Mesenchymal stem cell (in vitro differentiated cells and primary cell): ENCODE data around the gene CAMKMT.
A peak's percentile ranks its signal among the peaks of the same experiment; 100 is the strongest.
"Not testable (repeated sequence)": the region's sequence is repeated elsewhere in the genome, so short reads cannot be mapped to it uniquely, and the experiment has no call there.

ENCODE experiments used
- DNase-seq: peaks from one replicate; pipeline ENCODE4 v3.0.0-alpha.2; 2013
- H2AFZ ChIP-seq: one replicate; pipeline ENCODE4 v1.6.1; 2013; ENCODE audit warnings: low read depth, mild to moderate bottlenecking, control low read depth, inconsistent platforms, low read length, moderate library complexity
- H2AK5ac ChIP-seq: 2 replicates; pipeline ENCODE4 v1.6.1; 2013; ENCODE audit warnings: low read length, moderate library complexity, mild to moderate bottlenecking, inconsistent platforms; ENCODE audit not compliant: severe bottlenecking
- H2BK120ac ChIP-seq: one replicate; pipeline ENCODE4 v1.6.1; 2013; ENCODE audit warnings: low read depth, mild to moderate bottlenecking, inconsistent platforms, low read length, moderate library complexity
- H2BK12ac ChIP-seq, 2 experiments: one replicate each; pipeline ENCODE4 v1.6.1; 2013; ENCODE audit warnings: inconsistent platforms in 2 of 2, low read length in 2 of 2, mild to moderate bottlenecking in 2 of 2, moderate library complexity in 2 of 2, control low read depth in 1 of 2
- H2BK15ac ChIP-seq: one replicate; pipeline ENCODE4 v1.6.1; 2013; ENCODE audit warnings: mild to moderate bottlenecking, low read depth, inconsistent platforms; ENCODE audit not compliant: poor library complexity, severe bottlenecking
- H2BK5ac ChIP-seq: 2 replicates; pipeline ENCODE4 v1.6.1; 2013; ENCODE audit warnings: low read depth, mild to moderate bottlenecking, low read length, control low read depth, inconsistent platforms; ENCODE audit not compliant: poor library complexity, severe bottlenecking
- H3K14ac ChIP-seq, 2 experiments: one replicate each; pipeline ENCODE4 v1.6.1; 2013; ENCODE audit warnings: inconsistent platforms in 2 of 2, low read length in 2 of 2, control low read depth in 1 of 2, mild to moderate bottlenecking in 1 of 2, moderate library complexity in 1 of 2
- H3K18ac ChIP-seq, 2 experiments: one replicate each; pipeline ENCODE4 v1.6.1; 2013; ENCODE audit warnings: inconsistent platforms in 2 of 2, low read length in 2 of 2, control low read depth in 1 of 2, low read depth in 1 of 2, mild to moderate bottlenecking in 1 of 2
- H3K23ac ChIP-seq, 2 experiments: one replicate each; pipeline ENCODE4 v1.6.1; 2013; ENCODE audit warnings: inconsistent platforms in 2 of 2, low read length in 2 of 2, mild to moderate bottlenecking in 2 of 2, moderate library complexity in 2 of 2, control low read depth in 1 of 2
- H3K27ac ChIP-seq: 2 replicates; pipeline ENCODE4 v1.5.1; 2013; ENCODE audit warnings: mild to moderate bottlenecking, moderate library complexity, low read length, control low read depth, inconsistent platforms; ENCODE audit not compliant: poor library complexity, severe bottlenecking
- H3K27me3 ChIP-seq, 2 experiments: 2 replicates each; pipeline versions ENCODE4 v1.6.1 to v1.7.0; 2013; ENCODE audit warnings: low read length in 2 of 2, mild to moderate bottlenecking in 2 of 2, moderate library complexity in 2 of 2, control low read depth in 1 of 2, inconsistent platforms in 1 of 2; ENCODE audit not compliant: control insufficient read depth in 1 of 2, insufficient read depth in 1 of 2
- H3K36me3 ChIP-seq, 2 experiments: 2 replicates each; pipeline versions ENCODE4 v1.6.1 to v1.7.0; 2013; ENCODE audit warnings: low read length in 2 of 2, control low read depth in 1 of 2, inconsistent platforms in 1 of 2, low read depth in 1 of 2, mild to moderate bottlenecking in 1 of 2; ENCODE audit not compliant: insufficient read depth in 2 of 2, control insufficient read depth in 1 of 2
- H3K4ac ChIP-seq, 2 experiments: one replicate each; pipeline ENCODE4 v1.6.1; 2013; ENCODE audit warnings: inconsistent platforms in 2 of 2, low read length in 2 of 2, mild to moderate bottlenecking in 2 of 2, moderate library complexity in 2 of 2, control low read depth in 1 of 2, low read depth in 1 of 2
- H3K4me1 ChIP-seq: 2 replicates; pipeline ENCODE4 v1.6.1; 2013; ENCODE audit warnings: low read depth, low read length, control low read depth; ENCODE audit not compliant: control insufficient read depth, insufficient read depth
- H3K4me2 ChIP-seq: 2 replicates; pipeline ENCODE4 v1.6.1; 2013; ENCODE audit warnings: low read length, mild to moderate bottlenecking, inconsistent platforms; ENCODE audit not compliant: poor library complexity, severe bottlenecking
- H3K4me3 ChIP-seq, 2 experiments: 2 replicates each; pipeline versions ENCODE4 v1.5.1 to v1.7.0; 2013; ENCODE audit warnings: low read length in 2 of 2, mild to moderate bottlenecking in 2 of 2, control low read depth in 1 of 2, low read depth in 1 of 2; ENCODE audit not compliant: insufficient read depth in 1 of 2
- H3K79me1 ChIP-seq: replicated peaks from 2 replicates; pipeline ENCODE4 v1.6.1; 2013; ENCODE audit warnings: mild to moderate bottlenecking, control low read depth, low read length, inconsistent platforms; ENCODE audit not compliant: poor library complexity, severe bottlenecking
- H3K9ac ChIP-seq: 2 replicates; pipeline ENCODE4 v1.7.0; 2013; ENCODE audit warnings: mild to moderate bottlenecking, low read length, moderate library complexity
- H3K9me3 ChIP-seq: 2 replicates; pipeline ENCODE4 v1.7.0; 2013; ENCODE audit warnings: mild to moderate bottlenecking, low read length; ENCODE audit not compliant: control insufficient read depth
- H4K8ac ChIP-seq: one replicate; pipeline ENCODE4 v1.6.1; 2013; ENCODE audit warnings: inconsistent platforms, mild to moderate bottlenecking, low read length, moderate library complexity
- H4K91ac ChIP-seq: one replicate; pipeline ENCODE4 v1.6.1; 2013; ENCODE audit warnings: mild to moderate bottlenecking, low read length, inconsistent platforms
- WGBS: methylation state at CpG from one replicate; pipeline ENCODE4 v1.1.7; 2013; ENCODE audit warnings: mixed read lengths; 5-methylcytosine and 5-hydroxymethylcytosine counted together

Gene CAMKMT

DNA sequence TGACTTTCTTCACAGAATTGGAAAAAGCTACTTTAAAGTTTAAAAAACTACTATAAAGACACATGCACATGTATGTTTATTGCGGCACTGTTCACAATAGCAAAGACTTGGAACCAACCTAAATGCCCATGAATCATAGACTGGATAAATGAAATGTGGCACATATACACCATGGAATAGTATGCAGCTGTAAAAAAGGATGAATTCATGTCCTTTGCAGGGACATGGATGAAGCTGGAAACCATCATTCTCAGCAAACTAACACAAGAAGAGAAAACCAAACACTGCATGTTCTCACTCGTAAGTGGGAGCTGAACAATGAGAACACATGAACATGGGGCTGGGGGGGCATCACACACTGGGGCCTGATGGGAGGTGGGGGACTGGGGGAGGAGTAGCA lies 233.9 kb downstream of the CAMKMT start:
- H4K8ac ChIP-seq, H2AK5ac ChIP-seq, H3K79me1 ChIP-seq, H2BK5ac ChIP-seq, H3K18ac ChIP-seq, H2BK15ac ChIP-seq, H3K36me3 ChIP-seq, H3K4me1 ChIP-seq, H2AFZ ChIP-seq, H3K4me3 ChIP-seq, H3K27me3 ChIP-seq, H3K4me2 ChIP-seq, H3K14ac ChIP-seq, H2BK12ac ChIP-seq, H3K23ac ChIP-seq, H4K91ac ChIP-seq, H3K27ac ChIP-seq, H3K9me3 ChIP-seq, DNase-seq, H2BK120ac ChIP-seq, H3K4ac ChIP-seq, H3K9ac ChIP-seq: not testable (repeated sequence)
- 100% methylated on average over 2 of the region's 2 CpGs for WGBS

DNA sequence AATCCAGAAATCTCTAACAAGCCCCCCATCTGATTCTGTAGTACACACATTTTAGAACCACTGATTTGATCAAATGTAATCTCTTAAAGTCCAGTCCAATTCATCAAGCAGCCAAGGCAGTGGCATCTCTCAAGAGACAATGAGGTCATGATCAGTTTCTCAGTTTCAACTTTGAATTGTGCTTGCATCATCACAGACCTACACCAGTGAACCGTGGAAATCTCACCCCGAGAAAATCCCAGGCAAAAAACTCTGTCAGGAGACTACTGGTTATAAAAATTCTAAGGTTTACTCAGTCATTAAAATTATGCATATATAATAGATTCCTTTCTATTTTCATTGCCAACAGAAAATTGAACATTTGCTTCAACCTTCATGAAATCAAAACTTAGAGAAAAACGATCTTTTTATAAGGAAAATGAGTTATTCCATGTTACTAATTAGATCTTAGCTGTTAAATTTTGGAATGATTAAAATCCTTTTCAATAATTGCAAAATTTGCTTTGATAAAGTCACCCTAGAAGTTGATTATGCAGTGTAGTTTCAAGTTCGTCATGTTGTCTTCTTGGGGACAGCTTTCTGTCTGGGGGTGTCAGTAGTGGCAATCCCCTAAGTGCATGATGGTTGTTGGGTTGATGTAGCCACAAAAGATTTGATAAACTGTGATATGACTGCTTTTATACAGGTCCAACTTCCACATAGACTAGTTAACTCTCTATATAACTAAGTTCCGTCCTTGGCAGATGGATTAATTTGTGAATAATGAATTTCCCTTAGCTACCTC lies 235.0 kb downstream of the CAMKMT start:
- Histone ChIP-seq H2BK12ac (no peak overlapping the region), H3K36me3 (no peaks in the 10 kb centered on the region), H3K4ac (no peak overlapping the region), H3K79me1 (no peaks in the 10 kb centered on the region), H2BK120ac (no peak overlapping the region), H4K91ac (no peak overlapping the region), H2BK15ac (no peak overlapping the region), H4K8ac (no peak overlapping the region), H3K27me3 (no peaks in the 10 kb centered on the region), H2BK5ac (no peak overlapping the region), H3K18ac (no peak overlapping the region), H3K4me2 (no peak overlapping the region), H3K4me1 (no peaks in the 10 kb centered on the region), H3K27ac (no peak overlapping the region), H3K23ac (no peak overlapping the region), H3K9ac (peak overlapping the region; percentile 32), H2AK5ac (no peak overlapping the region), H3K4me3 (no peak overlapping the region), H2AFZ (no peak overlapping the region), H3K9me3 (no peaks in the 10 kb centered on the region), H3K14ac (no peak overlapping the region)
- no peak for DNase-seq
- WGBS, result 98% methylated on average over 3 of the region's 5 CpGs

- Histone ChIP-seq H2BK12ac (no peak overlapping the region), H3K36me3 (no peaks in the 10 kb centered on the region), H2BK15ac (no peak overlapping the region), H2BK5ac (no peak overlapping the region), H3K9ac (no peak overlapping the region), H3K27ac (no peak overlapping the region), H2BK120ac (no peak overlapping the region), H3K4me2 (no peak overlapping the region), H3K4me3 (no peak overlapping the region), H3K79me1 (no peaks in the 10 kb centered on the region), H4K91ac (no peak overlapping the region), H2AK5ac (no peak overlapping the region), H3K23ac (no peak overlapping the region), H3K9me3 (no peaks in the 10 kb centered on the region), H3K4me1 (no peaks in the 10 kb centered on the region), H4K8ac (no peak overlapping the region), H3K14ac (no peak overlapping the region), H3K18ac (no peak overlapping the region), H2AFZ (no peak overlapping the region), H3K4ac (no peak overlapping the region), H3K27me3 (no peaks in the 10 kb centered on the region)
- WGBS, result 83% methylated on average over 1 of the region's 5 CpGs
- no peak for DNase-seq
Measured at GRCh38 chr2:44598330-44599119, 236.8 kb downstream of the CAMKMT start.

GRCh38 chr2:44599130-44599529 lies 237.4 kb downstream of the CAMKMT start:
- H2BK120ac ChIP-seq, result no peak overlapping the region
- no peak overlapping the region for H3K23ac ChIP-seq
- no peaks in the 10 kb centered on the region for H3K27me3 ChIP-seq
- no peaks in the 10 kb centered on the region for H3K9me3 ChIP-seq
- H3K14ac ChIP-seq, result no peak overlapping the region
- H3K27ac ChIP-seq, result no peak overlapping the region
- H3K36me3 ChIP-seq, result no peaks in the 10 kb centered on the region
- no peak overlapping the region for H2BK12ac ChIP-seq
- H3K4ac ChIP-seq, result no peak overlapping the region
- no peak overlapping the region for H2BK15ac ChIP-seq
- H3K18ac ChIP-seq, result no peak overlapping the region
- H2AK5ac ChIP-seq, result no peak overlapping the region
- WGBS, result no CpG with 5 or more reads among the region's 1 CpG
- H4K91ac ChIP-seq, result no peak overlapping the region
- no peak overlapping the region for H3K4me3 ChIP-seq
- H3K4me1 ChIP-seq, result no peaks in the 10 kb centered on the region
- DNase-seq, result no peak
- H2BK5ac ChIP-seq, result no peak overlapping the region
- H4K8ac ChIP-seq, result no peak overlapping the region
- no peak overlapping the region for H2AFZ ChIP-seq
- H3K9ac ChIP-seq, result no peak overlapping the region
- no peaks in the 10 kb centered on the region for H3K79me1 ChIP-seq
- no peak overlapping the region for H3K4me2 ChIP-seq
